ENCODE results near the gene NHLH2. TPM values are rescaled to one million over a fixed set of nuclear protein-coding genes. Genes with fewer than 3 reads are reported as not detected.

The NHLH2 gene
- total RNA-seq, 1 experiment from 2014 or later, result not detected

- ChIA-PET POLR2A (no interaction called here), RAD21 (ENCODE audit: low non-redundant PET in 1 of 2, low total read pairs in 2 of 2, uncharacterized antibody in 2 of 2, unreplicated experiment in 2 of 2) (no interaction called here), CTCF (no interaction called here)
- Histone ChIP-seq H3K36me3 (ENCODE audit: control insufficient read depth in 1 of 2, insufficient read depth in 2 of 2, low read length in 2 of 2) (no peaks in the 10 kb centered on the region), H3K4me2 (ENCODE audit: low read length) (no peak overlapping the region), H4K20me1 (ENCODE audit: insufficient read depth) (no peaks in the 10 kb centered on the region), H3K9me2 (ENCODE audit: insufficient read depth) (no peaks in the 10 kb centered on the region), H3K4me1 (ENCODE audit: control insufficient read depth in 1 of 2, insufficient read depth in 2 of 2, low read length in 2 of 2) (no peaks in the 10 kb centered on the region), H3K27me3 (ENCODE audit: insufficient read depth, low read length) (no peaks in the 10 kb centered on the region), H3K9me3 (ENCODE audit: control insufficient read depth in 1 of 2, insufficient read depth in 1 of 2, low read depth in 1 of 2, low read length in 2 of 2) (no peaks in the 10 kb centered on the region), H3K4me3 (replicated peaks in 1 of 2; ENCODE audit: low read depth in 1 of 2, low read length in 2 of 2) (no peak overlapping the region), H3K27ac (ENCODE audit: low read depth, low read length) (no peak overlapping the region), H3K79me2 (ENCODE audit: insufficient read depth, low read length) (no peaks in the 10 kb centered on the region), H3K9ac (ENCODE audit: low read length) (no peak overlapping the region), H2AFZ (ENCODE audit: low read depth, low read length, poor library complexity, severe bottlenecking) (no peak overlapping the region)
- BruUV-seq (replicated peaks), result no TSS peak
- intact Hi-C loops (cut with micrococcal nuclease), result no loop called here
- no peak for ATAC-seq
- TF ChIP-seq SP1 (IDR thresholded peaks at IDR 0.05; ENCODE audit: low read depth) (no peak), EZH2phosphoT487 (IDR thresholded peaks at IDR 0.05; ENCODE audit: borderline replicate concordance) (no peak), MAX (IDR thresholded peaks at IDR 0.05) (no peak), EGR1 (IDR thresholded peaks at IDR 0.05; ENCODE audit: low read depth) (no peak), POLR2A (IDR thresholded peaks at IDR 0.05; ENCODE audit: borderline replicate concordance, extremely low read depth, insufficient read depth, insufficient read length) (no peak), CBX3 (IDR thresholded peaks at IDR 0.05; ENCODE audit: low read depth) (no peak), CTCF (IDR thresholded peaks at IDR 0.05 in 2 of 3, conservative IDR thresholded peaks at IDR 0.05 in 1 of 3; ENCODE audit: borderline replicate concordance in 1 of 3, insufficient read depth in 1 of 3, low read depth in 2 of 3, low read length in 2 of 3) (no peak), EZH2 (IDR thresholded peaks at IDR 0.05) (no peak), ZFX (IDR thresholded peaks at IDR 0.05) (no peak), YY1 (IDR thresholded peaks at IDR 0.05; ENCODE audit: extremely low read depth, insufficient replicate concordance, low read depth, low read length) (no peak), ZNF274 (IDR thresholded peaks at IDR 0.05; ENCODE audit: low read depth, low read length) (no peak), RAD21 (IDR thresholded peaks at IDR 0.05; ENCODE audit: low read depth) (no peak), ELF1 (IDR thresholded peaks at IDR 0.05; ENCODE audit: borderline replicate concordance, low read depth) (no peak)
- DNase-seq (ENCODE audit: low read depth, low spot score), result no peak
These were observed 21.5 kb upstream of the NHLH2 start for GRCh38 chr1:115862403-115862802.

Measured in HCT116 (cell line).